Activated gamma-delta T cell treated with anti-CD3 and anti-CD28 coated beads, Interleukin-2, amount 50 U/mL, for 16 hours (primary cell): ENCODE measurements around the gene SLC25A43.

Experiments
- DNase-seq: peaks from one replicate; pipeline ENCODE4 v3.0.0-alpha.2; 2020; ENCODE audit warnings: low read depth

SLC25A43 gene

GRCh38 chrX:119500061-119500800 is 101.1 kb downstream of the SLC25A43 start:
- DNase-seq = no peak

- DNase-seq = no peak
Observed at GRCh38 chrX:119501511-119502148, 102.5 kb downstream of the SLC25A43 start.

- no peak for DNase-seq
Observed at GRCh38 chrX:119502727-119503483, 103.8 kb downstream of the SLC25A43 start.

GRCh38 chrX:119503484-119503861 is 104.3 kb downstream of the SLC25A43 start:
- no peak for DNase-seq
